IMR-90 (cell line): ENCODE results near the gene CCPG1. TPM values are rescaled to one million over a fixed set of nuclear protein-coding genes. Genes with fewer than 3 reads are reported as not detected.

Experiments
- ATAC-seq: fragments of 200-7000 bp; cut with Tn5 transposase; 2 replicates; pipeline ENCODE4 v1.9.1; 2020; ENCODE audit warnings: low read depth, mild to moderate bottlenecking, moderate library complexity
- BruUV-seq: library from RNA; stranded (reverse); fragments of 400-500 nt; replicated peaks from 2 replicates; lab custom pipeline; 2021; lab: Mats Ljungman, UMichigan
- CTCF ChIA-PET: fragments of 300-600 bp; formaldehyde crosslinking; extraction: SDS; loops from one replicate; lab custom pipeline; 2021; ENCODE audit warnings: antibody characterized with exemption; lab: Yijun Ruan, JAX
- POLR2A ChIA-PET: fragments of 300-600 bp; sonication (Branson Sonifier 250); formaldehyde crosslinking; loops from one replicate; lab custom pipeline; 2022; ENCODE audit warnings: antibody characterized with exemption; ENCODE audit not compliant: unreplicated experiment; lab: Charles Lee
- DNase-seq: peaks from one replicate; pipeline ENCODE4 v3.0.0; 2013
- H2AFZ ChIP-seq: replicated peaks from 2 replicates; pipeline ENCODE3; 2013; ENCODE audit warnings: low read length, mild to moderate bottlenecking; ENCODE audit not compliant: poor library complexity
- H2AK5ac ChIP-seq: 2 replicates; pipeline ENCODE4 v1.6.1; 2013; ENCODE audit warnings: low read depth, low read length, inconsistent platforms
- H2AK9ac ChIP-seq: replicated peaks from 2 replicates; pipeline ENCODE3; 2013; ENCODE audit warnings: mild to moderate bottlenecking, low read depth, low read length, moderate library complexity; ENCODE audit not compliant: poor library complexity
- H2BK120ac ChIP-seq: 2 replicates; pipeline ENCODE4 v1.6.1; 2013; ENCODE audit warnings: low read depth, low read length, inconsistent platforms
- H2BK15ac ChIP-seq: 3 replicates; pipeline ENCODE4 v1.6.1; 2013; ENCODE audit warnings: low read depth, low read length, inconsistent platforms
- H2BK20ac ChIP-seq: 2 replicates; pipeline ENCODE4 v1.6.1; 2013; ENCODE audit warnings: low read depth, mild to moderate bottlenecking, inconsistent platforms, low read length, moderate library complexity
- H2BK5ac ChIP-seq: 2 replicates; pipeline ENCODE4 v1.6.1; 2013; ENCODE audit warnings: mild to moderate bottlenecking, low read depth, low read length, inconsistent platforms; ENCODE audit not compliant: poor library complexity, severe bottlenecking
- H3K14ac ChIP-seq: replicated peaks from 2 replicates; pipeline ENCODE4 v1.6.1; 2013; ENCODE audit warnings: low read depth, low read length, inconsistent platforms
- H3K18ac ChIP-seq: 2 replicates; pipeline ENCODE4 v1.6.1; 2013; ENCODE audit warnings: low read depth, low read length, control low read depth
- H3K23ac ChIP-seq: 2 replicates; pipeline ENCODE4 v1.6.1; 2013; ENCODE audit warnings: low read depth, low read length, inconsistent platforms
- H3K27ac ChIP-seq: 2 replicates; pipeline ENCODE4 v1.5.1; 2013; ENCODE audit warnings: mild to moderate bottlenecking, control low read depth, low read length; ENCODE audit not compliant: insufficient read depth
- H3K27me3 ChIP-seq: 2 replicates; pipeline ENCODE4 v1.6.1; 2013; ENCODE audit warnings: low read length; ENCODE audit not compliant: control insufficient read depth, insufficient read depth
- H3K36me3 ChIP-seq: 2 replicates; pipeline ENCODE4 v1.6.1; 2013; ENCODE audit warnings: low read length, mixed read lengths; ENCODE audit not compliant: control insufficient read depth, insufficient read depth
- H3K4ac ChIP-seq: 2 replicates; pipeline ENCODE4 v1.6.1; 2013; ENCODE audit warnings: low read depth, low read length, inconsistent platforms
- H3K4me1 ChIP-seq: 2 replicates; pipeline ENCODE4 v1.6.1; 2013; ENCODE audit warnings: low read length, mixed read lengths; ENCODE audit not compliant: control insufficient read depth, insufficient read depth
- H3K4me2 ChIP-seq: 2 replicates; pipeline ENCODE4 v1.6.1; 2013; ENCODE audit warnings: low read depth, mild to moderate bottlenecking, control low read depth, low read length, moderate library complexity
- H3K4me3 ChIP-seq: 2 replicates; pipeline ENCODE4 v1.5.1; 2013; ENCODE audit warnings: low read depth, mild to moderate bottlenecking, control low read depth, low read length, moderate library complexity; ENCODE audit not compliant: insufficient read depth
- H3K56ac ChIP-seq: 2 replicates; pipeline ENCODE4 v1.6.1; 2013; ENCODE audit warnings: low read length, inconsistent platforms; ENCODE audit not compliant: insufficient read depth; ENCODE audit errors: extremely low read depth
- H3K79me1 ChIP-seq, 2 experiments: 2 replicates each; pipeline ENCODE4 v1.6.1; 2013; ENCODE audit warnings: low read length in 2 of 2, inconsistent platforms in 1 of 2, low read depth in 1 of 2
- H3K9ac ChIP-seq: 2 replicates; pipeline ENCODE4 v1.6.1; 2013; ENCODE audit warnings: low read depth, low read length, control low read depth
- H3K9me1 ChIP-seq: 2 replicates; pipeline ENCODE4 v1.6.1; 2013; ENCODE audit warnings: low read length, inconsistent platforms; ENCODE audit not compliant: insufficient read depth
- H3K9me3 ChIP-seq: 2 replicates; pipeline ENCODE4 v1.6.1; 2013; ENCODE audit warnings: low read length; ENCODE audit not compliant: control insufficient read depth, insufficient read depth
- H4K20me1 ChIP-seq: 2 replicates; pipeline ENCODE4 v1.6.1; 2013; ENCODE audit warnings: low read length, inconsistent platforms; ENCODE audit not compliant: insufficient read depth
- H4K5ac ChIP-seq: 2 replicates; pipeline ENCODE4 v1.6.1; 2013; ENCODE audit warnings: mild to moderate bottlenecking, low read depth, low read length, control low read depth
- H4K8ac ChIP-seq, 2 experiments: 2 replicates each; pipeline ENCODE4 v1.6.1; 2013; ENCODE audit warnings: low read depth in 2 of 2, low read length in 2 of 2, control low read depth in 1 of 2, inconsistent platforms in 1 of 2
- H4K91ac ChIP-seq: 2 replicates; pipeline ENCODE4 v1.6.1; 2013; ENCODE audit warnings: low read depth, low read length, inconsistent platforms; ENCODE audit not compliant: insufficient read depth
- BHLHE40 ChIP-seq: fragments of 150-350 bp; IDR thresholded peaks from 2 replicates; pipeline ENCODE4 v1.6.1; 2016; ENCODE audit warnings: mild to moderate bottlenecking, low read depth, low read length
- CEBPB ChIP-seq: IDR thresholded peaks from 2 replicates; pipeline ENCODE4 v1.6.1; 2012; ENCODE audit warnings: low read depth, low read length, improper control_type of control experiment
- CHD1 ChIP-seq: IDR thresholded peaks from 2 replicates; pipeline ENCODE4 v1.6.1; 2012; ENCODE audit warnings: low read depth, low read length, improper control_type of control experiment
- FOS ChIP-seq: fragments of 150-350 bp; IDR thresholded peaks from 2 replicates; pipeline ENCODE4 v1.6.1; 2016; ENCODE audit warnings: low read depth, low read length
- MAFK ChIP-seq: IDR thresholded peaks from 2 replicates; pipeline ENCODE4 v1.6.1; 2012; ENCODE audit warnings: low read depth, low read length, improper control_type of control experiment
- MAZ ChIP-seq: IDR thresholded peaks from 2 replicates; pipeline ENCODE4 v1.6.1; 2012; ENCODE audit warnings: low read depth, mild to moderate bottlenecking, low read length, improper control_type of control experiment, moderate library complexity, borderline replicate concordance
- MXI1 ChIP-seq: IDR thresholded peaks from 2 replicates; pipeline ENCODE4 v1.6.1; 2012; ENCODE audit warnings: low read depth, mild to moderate bottlenecking, low read length, moderate library complexity, borderline replicate concordance
- NFE2L2 ChIP-seq: fragments of 150-350 bp; IDR thresholded peaks from 2 replicates; pipeline ENCODE4 v1.6.1; 2016; ENCODE audit warnings: low read depth, mild to moderate bottlenecking, low read length
- POLR2A ChIP-seq: IDR thresholded peaks from 2 replicates; pipeline ENCODE4 v1.6.1; 2012; ENCODE audit warnings: mild to moderate bottlenecking, low read depth, low read length
- RAD21 ChIP-seq: IDR thresholded peaks from 2 replicates; pipeline ENCODE4 v1.6.1; 2012; ENCODE audit warnings: low read length, improper control_type of control experiment
- RCOR1 ChIP-seq: IDR thresholded peaks from 2 replicates; pipeline ENCODE4 v1.6.1; 2012; ENCODE audit warnings: mild to moderate bottlenecking, low read length, improper control_type of control experiment; ENCODE audit not compliant: insufficient replicate concordance
- RFX5 ChIP-seq: IDR thresholded peaks from 2 replicates; pipeline ENCODE4 v1.8.0; 2012; ENCODE audit warnings: low read depth, mild to moderate bottlenecking, low read length, moderate library complexity
- SMC3 ChIP-seq: fragments of 150-350 bp; IDR thresholded peaks from 2 replicates; pipeline ENCODE4 v1.6.1; 2016; ENCODE audit warnings: low read depth, mild to moderate bottlenecking, antibody characterized with exemption, low read length, moderate library complexity
- WGBS, 2 experiments: methylation state at CpG; one replicate each; pipeline versions ENCODE4 v1.1.5 to v1.1.7; 2013; ENCODE audit warnings: missing lambda C conversion rate in 2 of 2; ENCODE audit not compliant: insufficient read length in 1 of 2; ENCODE audit errors: extremely low coverage in 2 of 2; 5-methylcytosine and 5-hydroxymethylcytosine counted together
- dilution Hi-C: fragments of 300-500 bp; cut with HindIII; formaldehyde crosslinking; loops from one replicate; pipeline ENCODE4 v1.14.3; 2018; ENCODE audit warnings: low sequenced_read_pairs; ENCODE audit not compliant: unreplicated experiment
- in situ Hi-C: fragments of 300-500 bp; cut with MboI; formaldehyde crosslinking; loops from 3 replicates; pipeline ENCODE4 v1.14.3; 2019; ENCODE audit warnings: low sequenced_read_pairs, inconsistent platforms, mixed read lengths
- intact Hi-C: fragments of 100-400 bp; cut with micrococcal nuclease; formaldehyde crosslinking; loops from 2 replicates; pipeline ENCODE4 v1.10.0; 2022
- polyA plus RNA-seq, 3 experiments: library from polyadenylated mRNA; depleted of rRNA; stranded (reverse); fragments of >200 nt; gene quantifications; 2 replicates each; pipeline ENCODE4 v1.2.3, GENCODE V29; 2012; ENCODE audit warnings: low replicate concordance in 1 of 3
- total RNA-seq: library from RNA; depleted of rRNA; stranded (reverse); fragments of >200 nt; gene quantifications from 2 replicates; pipeline ENCODE4 v1.2.3, GENCODE V29; 2012
- TF ChIP-seq, protein P1 (sequence below): fragments of 150-350 bp; IDR thresholded peaks from 2 replicates; pipeline ENCODE4 v1.6.1; 2016; ENCODE audit warnings: low read depth, mild to moderate bottlenecking, low read length, moderate library complexity, borderline replicate concordance
- TF ChIP-seq, protein P2 (sequence below): conservative IDR thresholded peaks from 2 replicates; pipeline ENCODE4 v1.5.1; 2012; ENCODE audit warnings: mild to moderate bottlenecking, low read depth, low read length, improper control_type of control experiment
- TF ChIP-seq, protein P3 (sequence below): fragments of 150-350 bp; IDR thresholded peaks from 2 replicates; pipeline ENCODE4 v1.6.1; 2017; ENCODE audit warnings: mild to moderate bottlenecking, antibody characterized with exemption, low read length, low read depth

CCPG1 gene
- total and polyA plus RNA-seq, 2 of the 4 experiments (the other 2 are of a cell fraction) = 11.4 to 14.3 TPM

DNA sequence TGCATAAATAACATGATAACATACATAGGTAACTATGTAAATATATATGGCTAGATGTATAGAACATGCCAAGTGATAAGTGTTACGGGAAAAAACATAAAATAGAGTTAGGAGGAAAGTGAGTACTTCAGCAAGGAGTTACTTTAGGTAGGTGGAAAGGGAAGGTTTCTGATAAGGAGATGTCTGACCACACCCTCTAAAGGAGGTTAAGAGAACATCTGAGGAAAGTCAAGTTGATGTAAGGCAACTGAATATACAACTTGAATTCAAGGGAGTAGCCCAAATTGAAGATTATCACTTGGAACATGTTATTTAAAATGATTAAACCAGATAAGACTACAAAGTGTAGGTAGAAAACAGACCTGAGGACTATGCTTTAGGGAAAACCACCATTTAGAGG lies 13.9 kb upstream of the CCPG1 start:
- Histone ChIP-seq H3K4me2 (no peak overlapping the region), H3K14ac (no peak overlapping the region), H4K20me1 (no peaks in the 10 kb centered on the region), H2BK20ac (no peak overlapping the region), H3K27ac (no peak overlapping the region), H3K9me1 (no peaks in the 10 kb centered on the region), H2BK120ac (no peak overlapping the region), H3K23ac (no peak overlapping the region), H2AFZ (no peak overlapping the region), H4K8ac (no peak overlapping the region), H4K5ac (no peak overlapping the region), H2AK9ac (no peak overlapping the region), H3K79me1 (no peaks in the 10 kb centered on the region), H3K4me3 (no peak overlapping the region), H3K18ac (no peak overlapping the region), H3K9me3 (no peaks in the 10 kb centered on the region), H3K9ac (no peak overlapping the region), H3K56ac (no peak overlapping the region), H3K27me3 (no peaks in the 10 kb centered on the region), H3K4ac (no peak overlapping the region), H4K91ac (no peak overlapping the region), H3K36me3 (no peaks in the 10 kb centered on the region), H2BK5ac (no peak overlapping the region), H3K4me1 (no peaks in the 10 kb centered on the region), H2AK5ac (no peak overlapping the region), H2BK15ac (no peak overlapping the region)
- ATAC-seq (no peak), DNase-seq (no peak)
- POLR2A ChIA-PET = no interaction called here
- dilution Hi-C loops = no loop called here
- TF ChIP-seq RCOR1 (no peak), FOS (no peak), BHLHE40 (no peak), SMC3 (no peak), CHD1 (no peak), POLR2A (no peak), CEBPB (no peak), MAZ (no peak), RAD21 (no peak), NFE2L2 (no peak), MAFK (no peak), RFX5 (no peak), MXI1 (no peak)
- TF ChIP-seq, protein P1, sequence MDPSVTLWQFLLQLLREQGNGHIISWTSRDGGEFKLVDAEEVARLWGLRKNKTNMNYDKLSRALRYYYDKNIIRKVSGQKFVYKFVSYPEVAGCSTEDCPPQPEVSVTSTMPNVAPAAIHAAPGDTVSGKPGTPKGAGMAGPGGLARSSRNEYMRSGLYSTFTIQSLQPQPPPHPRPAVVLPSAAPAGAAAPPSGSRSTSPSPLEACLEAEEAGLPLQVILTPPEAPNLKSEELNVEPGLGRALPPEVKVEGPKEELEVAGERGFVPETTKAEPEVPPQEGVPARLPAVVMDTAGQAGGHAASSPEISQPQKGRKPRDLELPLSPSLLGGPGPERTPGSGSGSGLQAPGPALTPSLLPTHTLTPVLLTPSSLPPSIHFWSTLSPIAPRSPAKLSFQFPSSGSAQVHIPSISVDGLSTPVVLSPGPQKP = no peak
- TF ChIP-seq, protein P2, sequence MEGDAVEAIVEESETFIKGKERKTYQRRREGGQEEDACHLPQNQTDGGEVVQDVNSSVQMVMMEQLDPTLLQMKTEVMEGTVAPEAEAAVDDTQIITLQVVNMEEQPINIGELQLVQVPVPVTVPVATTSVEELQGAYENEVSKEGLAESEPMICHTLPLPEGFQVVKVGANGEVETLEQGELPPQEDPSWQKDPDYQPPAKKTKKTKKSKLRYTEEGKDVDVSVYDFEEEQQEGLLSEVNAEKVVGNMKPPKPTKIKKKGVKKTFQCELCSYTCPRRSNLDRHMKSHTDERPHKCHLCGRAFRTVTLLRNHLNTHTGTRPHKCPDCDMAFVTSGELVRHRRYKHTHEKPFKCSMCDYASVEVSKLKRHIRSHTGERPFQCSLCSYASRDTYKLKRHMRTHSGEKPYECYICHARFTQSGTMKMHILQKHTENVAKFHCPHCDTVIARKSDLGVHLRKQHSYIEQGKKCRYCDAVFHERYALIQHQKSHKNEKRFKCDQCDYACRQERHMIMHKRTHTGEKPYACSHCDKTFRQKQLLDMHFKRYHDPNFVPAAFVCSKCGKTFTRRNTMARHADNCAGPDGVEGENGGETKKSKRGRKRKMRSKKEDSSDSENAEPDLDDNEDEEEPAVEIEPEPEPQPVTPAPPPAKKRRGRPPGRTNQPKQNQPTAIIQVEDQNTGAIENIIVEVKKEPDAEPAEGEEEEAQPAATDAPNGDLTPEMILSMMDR = no peak
- TF ChIP-seq, protein P3, sequence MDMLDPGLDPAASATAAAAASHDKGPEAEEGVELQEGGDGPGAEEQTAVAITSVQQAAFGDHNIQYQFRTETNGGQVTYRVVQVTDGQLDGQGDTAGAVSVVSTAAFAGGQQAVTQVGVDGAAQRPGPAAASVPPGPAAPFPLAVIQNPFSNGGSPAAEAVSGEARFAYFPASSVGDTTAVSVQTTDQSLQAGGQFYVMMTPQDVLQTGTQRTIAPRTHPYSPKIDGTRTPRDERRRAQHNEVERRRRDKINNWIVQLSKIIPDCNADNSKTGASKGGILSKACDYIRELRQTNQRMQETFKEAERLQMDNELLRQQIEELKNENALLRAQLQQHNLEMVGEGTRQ = no peak
- intact Hi-C loops = no loop called here
- in situ Hi-C loops = no loop called here
- BruUV-seq = no TSS peak
- no CpG with 5 or more reads among the region's 1 CpG for WGBS, 2 experiments
- CTCF ChIA-PET = interaction anchor here (0.7 kb wide), 1 partner anchor 9 kb away, joined by 3 read pairs; no protein-coding TSS in a partner anchor
